ENCODE data around the gene GJB4.
"Not testable (repeated sequence)": the region's sequence is repeated elsewhere in the genome, so short reads cannot be mapped to it uniquely, and the experiment has no call there.

Gene GJB4

GRCh38 chr1:34747638-34747941, 11.9 kb upstream of the GJB4 start:
- DNase-seq = no peak

GRCh38 chr1:34749992-34750391, 9.5 kb upstream of the GJB4 start:
- no peak for DNase-seq

GRCh38 chr1:34750610-34751009, 8.9 kb upstream of the GJB4 start:
- no peak for DNase-seq

- no peak for DNase-seq
These were observed 6.4 kb upstream of the GJB4 start for GRCh38 chr1:34753163-34753562.

- DNase-seq = no peak
These were observed 4.4 kb upstream of the GJB4 start, which contains the start of gene GJB5 for GRCh38 chr1:34754964-34755637. Gene GJB5 (plus strand): TSS chr1:34755047. CDS start chr1:34757331, 2,284 bp downstream.

- no peak for DNase-seq
These were observed 3.6 kb upstream of the GJB4 start for GRCh38 chr1:34755961-34756360.

GRCh38 chr1:34757386-34757785, 2.2 kb upstream of the GJB4 start:
- DNase-seq = no peak

GRCh38 chr1:34758751-34759150, 789 bp upstream of the GJB4 start:
- no peak for DNase-seq

- DNase-seq = no peak
These were observed 1.7 kb downstream of the GJB4 start for GRCh38 chr1:34761176-34761761.

GRCh38 chr1:34761776-34762307, 2.3 kb downstream of the GJB4 start:
- DNase-seq = no peak

- DNase-seq = no peak
These were observed 3.1 kb downstream of the GJB4 start for GRCh38 chr1:34762474-34763141.

- no peak for DNase-seq
These were observed 3.7 kb downstream of the GJB4 start for GRCh38 chr1:34763142-34763781.

- DNase-seq = no peak
These were observed 9.3 kb downstream of the GJB4 start for GRCh38 chr1:34768856-34769255.

GRCh38 chr1:34770891-34771504, 11.5 kb downstream of the GJB4 start:
- no peak for DNase-seq

- DNase-seq = no peak
These were observed 12.2 kb downstream of the GJB4 start for GRCh38 chr1:34771573-34772371.

GRCh38 chr1:34773114-34773513, 13.6 kb downstream of the GJB4 start:
- not testable (repeated sequence) for DNase-seq

- no peak for DNase-seq
These were observed 15.4 kb downstream of the GJB4 start for GRCh38 chr1:34774957-34775356.

- no peak for DNase-seq
These were observed 17.4 kb downstream of the GJB4 start for GRCh38 chr1:34776911-34777310.

- no peak for DNase-seq
These were observed 18.2 kb downstream of the GJB4 start for GRCh38 chr1:34777519-34778321.

- DNase-seq = no peak
These were observed 18.8 kb downstream of the GJB4 start for GRCh38 chr1:34778381-34778780.

- no peak for DNase-seq
These were observed 19.5 kb downstream of the GJB4 start for GRCh38 chr1:34779005-34779404.

- no peak for DNase-seq
These were observed 20.0 kb downstream of the GJB4 start for GRCh38 chr1:34779526-34779925.
